Measurements from ENCODE around the gene TRAPPC2B.

The TRAPPC2B gene

GRCh38 chr19:57406516-57407123 is 43.3 kb downstream of the TRAPPC2B start:
- DNase-seq (ENCODE audit: low read depth) = peak; percentile 64
- TF ChIP-seq POLR2A (IDR thresholded peaks at IDR 0.05; ENCODE audit: extremely low read depth, insufficient read length) (no peak), MAX (IDR thresholded peaks at IDR 0.05; ENCODE audit: low read depth, low read length) (no peak)
- TF ChIP-seq, protein P1, sequence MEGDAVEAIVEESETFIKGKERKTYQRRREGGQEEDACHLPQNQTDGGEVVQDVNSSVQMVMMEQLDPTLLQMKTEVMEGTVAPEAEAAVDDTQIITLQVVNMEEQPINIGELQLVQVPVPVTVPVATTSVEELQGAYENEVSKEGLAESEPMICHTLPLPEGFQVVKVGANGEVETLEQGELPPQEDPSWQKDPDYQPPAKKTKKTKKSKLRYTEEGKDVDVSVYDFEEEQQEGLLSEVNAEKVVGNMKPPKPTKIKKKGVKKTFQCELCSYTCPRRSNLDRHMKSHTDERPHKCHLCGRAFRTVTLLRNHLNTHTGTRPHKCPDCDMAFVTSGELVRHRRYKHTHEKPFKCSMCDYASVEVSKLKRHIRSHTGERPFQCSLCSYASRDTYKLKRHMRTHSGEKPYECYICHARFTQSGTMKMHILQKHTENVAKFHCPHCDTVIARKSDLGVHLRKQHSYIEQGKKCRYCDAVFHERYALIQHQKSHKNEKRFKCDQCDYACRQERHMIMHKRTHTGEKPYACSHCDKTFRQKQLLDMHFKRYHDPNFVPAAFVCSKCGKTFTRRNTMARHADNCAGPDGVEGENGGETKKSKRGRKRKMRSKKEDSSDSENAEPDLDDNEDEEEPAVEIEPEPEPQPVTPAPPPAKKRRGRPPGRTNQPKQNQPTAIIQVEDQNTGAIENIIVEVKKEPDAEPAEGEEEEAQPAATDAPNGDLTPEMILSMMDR (IDR thresholded peaks at IDR 0.05; ENCODE audit: low read depth, low read length) = peak; percentile 67
- H3K4me3 ChIP-seq (ENCODE audit: low read depth, low read length) = no peak overlapping the region

- DNase-seq (ENCODE audit: low read depth) = peak; percentile 92
- peak within 1 kb of the TSS; percentile 89 for H3K4me3 ChIP-seq (ENCODE audit: low read depth, low read length)
- TF ChIP-seq MYC (IDR thresholded peaks at IDR 0.05; ENCODE audit: low read depth, low read length) (peak; percentile 38; the same call in 1 of the 2 replicates), MAX (IDR thresholded peaks at IDR 0.05; ENCODE audit: low read depth, low read length) (no peak; the same call in 1 of the 2 replicates), POLR2A (IDR thresholded peaks at IDR 0.05; ENCODE audit: extremely low read depth, insufficient read length) (peak; percentile 48)
- TF ChIP-seq, protein P1 (IDR thresholded peaks at IDR 0.05; ENCODE audit: low read depth, low read length) = no peak
These were observed 47.7 kb downstream of the TRAPPC2B start, which contains the start of gene ZNF17 for GRCh38 chr19:57410877-57411671. TSS of gene ZNF17 (plus strand) at chr19:57411161. CDS start at chr19:57413616, 2,455 bp downstream.
